GM19455 (cell line): ENCODE measurements around the gene ELN.

Source experiments
- ATAC-seq: cut with Tn5 transposase; IDR thresholded peaks from one replicate; pipeline ENCODE4 v1.9.1; 2021; ENCODE audit not compliant: unreplicated experiment

ELN gene

DNA sequence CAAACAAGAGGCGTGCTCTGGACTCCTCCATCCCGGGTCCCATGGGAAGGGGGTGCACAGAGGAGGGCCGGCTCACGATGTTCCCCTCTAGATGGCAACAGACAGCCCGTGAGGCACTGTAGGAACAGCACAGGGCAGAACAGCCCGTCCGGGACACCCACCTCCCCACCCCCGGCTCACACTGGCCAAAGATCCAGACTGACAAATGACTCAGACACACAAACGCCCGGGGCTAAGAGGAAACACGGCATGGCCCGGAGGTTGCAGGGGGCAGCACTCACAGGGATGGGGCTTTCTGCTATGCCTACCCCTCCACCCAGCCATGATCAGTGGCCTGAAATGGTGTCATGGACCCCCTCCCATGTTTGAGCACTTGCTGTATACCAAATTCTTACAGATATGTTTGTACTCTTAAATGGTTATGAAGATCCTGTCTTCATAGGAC, 4.9 kb upstream of the ELN start:
- no peak for ATAC-seq

DNA sequence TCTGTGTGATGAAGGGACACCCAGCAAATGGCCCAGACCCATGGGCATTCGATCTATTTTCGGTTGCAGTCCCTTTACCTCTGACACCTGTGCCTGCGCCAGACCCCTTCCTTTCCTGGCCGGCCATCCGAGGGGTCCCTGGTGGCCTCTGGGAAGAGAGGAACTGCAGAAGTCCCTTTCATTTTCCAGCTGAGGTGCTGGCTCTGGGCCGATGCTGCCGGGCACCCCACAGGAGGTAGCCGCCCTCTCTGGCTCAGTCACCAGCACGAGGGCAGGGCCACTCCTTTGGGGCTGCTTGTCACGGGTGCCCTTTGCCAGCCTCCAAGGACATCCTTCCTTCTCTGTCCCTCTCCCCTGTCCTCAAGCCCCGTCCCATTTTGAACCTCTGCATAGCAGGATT, 4.2 kb upstream of the ELN start:
- ATAC-seq, result no peak

DNA sequence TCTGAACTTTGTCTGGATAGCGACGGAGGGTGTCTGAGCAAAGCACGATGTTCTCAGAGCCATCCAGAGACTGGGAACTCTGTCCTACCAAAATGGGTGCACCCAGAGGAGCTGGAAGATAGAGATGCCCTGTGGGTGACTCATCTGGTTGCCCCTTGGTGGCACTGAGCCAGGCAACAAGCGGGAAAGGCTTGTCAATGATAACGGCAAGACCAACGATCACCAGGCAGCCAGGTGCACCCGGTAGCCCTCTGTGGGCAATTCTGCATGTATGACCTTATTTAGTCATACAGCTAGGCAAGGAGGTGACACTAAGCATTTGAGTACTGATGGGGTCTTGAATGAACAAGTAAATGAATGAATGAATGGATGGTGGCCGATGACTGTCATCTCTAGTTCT, 2.8 kb upstream of the ELN start:
- ATAC-seq, result no peak

DNA sequence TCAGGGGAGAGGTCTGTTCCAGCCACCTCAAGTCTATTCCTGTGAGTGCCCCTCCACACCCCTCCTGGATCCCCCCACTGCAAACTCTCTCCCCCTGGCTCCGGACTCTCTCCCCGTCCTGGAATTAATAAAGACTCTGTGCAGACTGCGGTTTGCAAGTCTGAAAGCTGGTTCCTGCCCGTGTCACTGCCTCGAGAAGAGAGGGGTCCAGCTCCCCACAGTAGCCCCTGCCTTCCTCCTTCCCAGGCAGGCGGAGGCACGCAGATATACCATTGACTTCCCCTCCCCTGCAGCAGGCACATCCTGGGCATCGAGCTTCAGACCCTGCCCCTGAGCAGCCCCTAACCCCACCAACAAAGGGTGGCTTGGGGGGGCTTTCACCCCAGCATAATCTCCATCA, 2.2 kb upstream of the ELN start:
- ATAC-seq, result no peak

DNA sequence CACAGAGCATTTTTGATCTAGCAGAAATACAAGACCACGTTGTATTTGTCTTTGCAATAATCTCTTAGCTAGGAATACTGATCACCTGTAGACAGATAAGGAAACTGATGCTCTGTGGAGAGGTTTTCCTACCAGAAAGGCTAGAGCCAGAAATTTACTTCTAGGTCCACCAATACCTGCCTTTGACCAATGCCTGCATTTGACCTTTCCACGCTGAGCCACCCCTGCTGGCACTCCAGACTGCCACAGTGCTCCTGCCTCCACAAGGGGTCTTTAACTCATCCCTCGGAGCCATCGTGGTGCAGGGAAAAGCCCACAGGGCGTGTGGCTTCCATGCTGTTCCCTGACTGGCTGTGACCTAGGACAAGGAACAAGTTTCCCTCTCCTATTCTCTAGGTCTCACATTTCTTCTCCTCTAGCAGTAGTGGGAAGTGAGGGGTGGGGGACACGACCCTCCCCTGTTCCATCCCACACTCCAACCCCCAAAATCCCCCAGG, 1.5 kb upstream of the ELN start:
- ATAC-seq, result no peak

DNA sequence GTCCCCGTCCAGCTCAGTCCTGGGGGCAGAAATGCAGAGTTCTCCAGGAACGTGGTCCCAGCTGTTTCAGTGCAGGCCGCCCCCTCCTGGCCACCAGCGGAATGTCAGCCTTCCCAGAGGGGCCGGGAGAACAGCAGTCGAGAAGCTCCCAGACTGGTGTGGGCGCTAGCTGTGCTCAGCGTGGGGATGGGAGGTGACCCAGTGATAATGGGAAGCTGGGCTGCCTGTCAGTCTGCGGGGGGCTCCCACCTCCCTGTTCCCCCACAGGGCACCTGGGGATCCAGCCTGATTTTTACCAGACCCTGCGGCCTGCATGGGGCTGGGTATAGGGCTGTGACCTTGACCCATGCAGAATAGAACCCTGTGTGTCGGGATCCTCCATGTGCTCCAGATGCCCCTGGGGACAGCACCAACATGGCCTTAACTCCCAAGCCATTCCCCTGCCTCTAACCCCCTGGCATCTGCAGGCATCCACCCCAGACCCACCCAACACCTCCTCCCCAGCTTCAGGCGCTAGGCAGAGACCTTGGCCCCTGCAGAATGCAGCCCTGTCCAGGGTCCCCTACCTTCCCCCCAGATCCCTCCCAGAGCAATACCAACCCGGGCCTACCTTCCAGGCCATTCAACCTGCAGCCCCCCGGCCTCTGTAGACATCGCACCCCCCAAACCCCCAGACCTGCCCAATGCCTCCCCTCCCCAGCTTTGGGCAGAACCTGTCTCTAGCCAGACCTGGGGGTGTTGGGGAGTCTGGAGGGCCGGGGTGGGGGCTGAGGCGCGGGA, 880 bp upstream of the ELN start:
- no peak for ATAC-seq

DNA sequence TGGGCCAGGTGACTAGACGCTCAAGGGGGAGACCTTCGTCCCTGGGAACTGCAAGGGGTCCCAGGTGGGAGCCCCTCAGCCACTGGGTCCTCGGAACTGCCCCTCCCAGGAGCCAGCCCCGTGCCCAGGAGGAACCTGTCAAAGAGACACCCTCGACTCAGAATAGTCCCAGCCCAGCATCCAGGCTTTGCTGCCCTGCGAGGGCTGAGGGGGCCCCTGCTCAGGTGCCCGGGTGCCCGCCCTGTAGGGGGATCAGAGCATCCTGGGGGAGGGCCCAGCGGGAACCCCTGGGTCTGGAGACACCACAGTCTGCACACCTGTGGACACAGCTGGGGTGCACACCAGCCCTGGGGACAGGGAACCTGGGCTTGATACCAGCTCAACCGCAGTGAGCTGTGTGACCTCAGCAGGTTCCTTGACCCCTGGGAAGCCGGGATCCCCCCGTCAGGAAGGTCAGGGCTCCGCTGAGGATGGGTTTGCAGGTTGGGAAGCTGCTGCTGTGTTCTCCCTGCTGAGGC, 407 bp downstream of the ELN start:
- ATAC-seq, result no peak

DNA sequence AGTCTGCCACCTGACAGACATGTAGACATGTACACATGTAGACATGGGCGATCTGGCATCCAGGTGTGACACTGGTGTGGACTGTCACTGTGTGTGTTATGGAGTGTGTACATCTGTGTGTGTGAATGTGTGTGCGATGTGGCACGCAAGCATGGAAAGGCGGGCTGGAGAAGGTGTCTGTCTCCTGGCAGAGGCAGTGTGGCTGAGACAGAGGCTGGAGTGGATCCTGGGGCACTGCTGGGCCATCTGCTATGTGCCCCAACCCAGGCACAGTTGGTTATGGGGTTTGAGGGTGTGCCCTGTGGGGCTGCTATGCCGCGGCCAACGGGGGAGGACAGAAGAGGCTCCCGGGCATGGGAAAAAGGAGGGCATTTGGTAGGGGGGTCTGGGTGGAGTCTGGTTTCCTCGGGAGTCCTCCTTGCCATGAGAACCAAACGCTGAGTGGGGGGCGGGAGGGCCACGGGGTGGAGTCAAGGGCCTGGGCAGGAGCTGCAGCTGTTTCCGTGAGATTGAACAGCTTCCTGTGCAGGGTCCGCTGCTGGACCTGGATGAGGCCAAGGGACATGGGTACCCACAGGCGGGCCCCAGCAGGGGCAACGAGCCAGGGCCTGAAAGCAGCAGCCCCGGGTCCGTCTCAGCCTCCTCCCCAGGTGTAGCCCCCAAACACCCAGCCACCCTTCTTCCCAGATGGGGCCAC, 1.3 kb downstream of the ELN start:
- ATAC-seq, result no peak

DNA sequence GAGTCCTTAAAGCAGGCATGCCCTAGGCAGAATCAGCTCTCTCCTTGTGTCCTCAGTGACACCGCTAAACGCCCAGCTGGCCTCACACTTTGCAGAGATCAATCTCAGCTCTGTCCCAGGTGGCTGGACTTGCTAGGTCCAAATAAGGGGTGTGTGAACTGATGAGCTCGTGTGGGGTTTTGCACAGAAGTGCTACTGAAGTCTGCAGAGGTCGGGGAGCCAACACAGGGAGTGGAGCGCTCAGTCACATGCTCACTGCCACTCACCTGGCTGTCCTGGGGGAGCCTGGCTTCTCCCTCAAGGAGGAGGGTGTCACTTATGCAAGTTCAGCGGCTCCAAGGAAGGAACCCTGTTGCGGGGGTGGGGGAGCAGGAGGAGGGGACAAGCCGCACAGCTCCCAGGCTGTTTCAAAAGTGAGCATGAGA, 2.0 kb downstream of the ELN start:
- ATAC-seq, result no peak

DNA sequence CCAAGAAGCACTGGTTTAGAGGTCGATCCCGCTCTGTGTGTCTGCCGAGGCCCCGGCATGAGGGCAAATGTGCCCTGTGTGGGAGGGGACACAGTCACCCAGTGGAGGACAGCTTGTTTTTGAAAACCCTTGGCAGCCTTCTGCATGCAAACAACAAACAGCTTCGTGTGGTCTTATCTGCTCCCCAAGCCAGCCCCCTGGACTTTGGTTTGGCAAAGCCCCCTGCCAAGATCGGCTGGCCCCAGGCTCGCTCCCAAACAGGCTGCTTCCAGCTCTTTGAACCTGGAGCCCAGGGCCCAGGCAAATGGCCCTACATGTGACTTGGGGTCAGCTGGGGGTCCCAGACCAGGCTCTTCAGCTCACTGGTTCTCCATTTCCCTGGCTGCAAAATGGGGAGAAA, 2.9 kb downstream of the ELN start:
- ATAC-seq, result no peak

DNA sequence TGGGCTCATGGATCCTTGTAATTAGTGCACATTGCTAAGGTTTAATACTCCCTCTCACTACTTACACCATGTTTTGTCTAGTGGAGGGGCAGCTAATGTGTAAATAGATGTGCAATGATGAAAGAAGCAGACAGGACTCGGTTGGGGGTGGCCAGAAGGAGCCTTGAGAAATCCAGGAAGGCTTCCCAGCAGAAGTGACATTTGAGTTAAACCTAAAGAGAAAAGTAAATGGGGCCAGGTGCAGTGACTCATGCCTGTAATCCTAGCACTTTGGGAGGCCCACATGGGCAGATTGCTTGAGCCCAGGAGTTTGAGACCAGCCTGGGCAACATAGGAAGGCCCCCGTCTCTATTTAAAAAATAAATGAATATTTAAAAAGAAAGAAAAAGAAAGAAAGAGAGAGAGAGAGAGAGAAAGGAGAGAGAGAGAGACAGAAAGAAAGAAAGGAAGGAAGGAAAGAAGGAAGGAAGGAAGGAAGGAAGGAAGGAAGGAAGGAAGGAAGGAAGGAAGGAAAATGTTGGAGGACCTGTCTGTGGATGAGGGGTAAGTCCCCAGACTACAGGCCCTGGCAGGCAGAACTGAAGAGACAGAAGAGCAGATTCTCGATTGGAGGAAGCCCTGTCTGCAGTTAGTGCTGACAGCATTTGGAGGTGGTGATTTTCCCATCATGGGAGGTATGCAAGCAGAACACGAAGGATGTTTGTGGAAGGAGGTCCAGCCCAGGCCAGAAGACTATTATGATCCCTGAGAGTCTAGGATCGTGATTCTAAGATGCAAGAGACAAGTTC, 3.6 kb downstream of the ELN start:
- no peak for ATAC-seq

DNA sequence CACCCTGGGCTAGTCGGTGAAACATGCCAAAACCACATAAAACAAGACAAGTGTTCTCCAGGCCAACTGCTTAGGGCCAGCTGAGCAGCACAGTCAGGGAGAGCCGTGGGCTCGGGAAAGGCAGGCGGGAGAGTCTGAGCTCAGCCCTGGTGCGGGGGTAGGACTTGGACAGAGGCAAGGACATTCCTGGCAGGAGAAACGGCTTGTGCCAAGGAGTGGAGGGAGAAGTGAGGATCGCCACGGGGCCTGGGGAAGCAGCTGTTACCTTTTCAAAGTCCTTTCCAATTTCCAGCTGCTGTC, 4.2 kb downstream of the ELN start:
- no peak for ATAC-seq

DNA sequence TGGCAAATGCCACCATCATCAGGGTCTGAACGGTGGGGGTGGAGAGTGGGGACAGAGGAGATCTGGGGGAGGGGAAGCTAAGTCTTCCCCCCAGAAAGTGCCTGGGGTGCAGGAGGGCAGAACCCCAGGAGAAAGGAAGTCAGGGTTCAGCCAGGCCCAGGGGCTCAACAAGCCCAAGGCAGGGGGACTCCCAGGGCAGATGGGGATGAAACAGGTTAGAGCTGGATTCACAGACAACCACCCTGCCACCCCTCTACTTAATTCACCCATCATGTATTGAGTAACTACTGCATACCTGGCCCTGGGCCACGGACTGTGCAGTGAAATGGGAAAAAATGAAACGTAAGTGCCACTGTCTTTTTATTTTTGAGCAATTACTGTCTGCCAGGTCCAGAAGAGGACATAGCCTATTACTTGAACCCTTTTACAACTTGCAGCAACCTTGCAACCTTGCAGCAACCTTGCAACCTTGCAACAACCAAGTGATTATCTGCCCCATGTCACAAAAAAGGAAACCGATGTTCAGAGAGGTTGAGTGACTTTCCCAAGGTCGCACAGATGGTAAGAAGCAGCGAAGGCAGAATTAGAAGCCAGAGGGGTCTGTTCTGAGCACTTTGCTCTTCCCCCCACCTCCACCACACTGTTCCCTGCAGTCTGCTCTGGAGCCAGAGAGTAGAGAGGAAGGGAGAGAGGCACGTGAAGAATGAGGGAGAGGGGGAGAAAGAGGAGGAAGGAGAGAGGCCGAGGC, 4.8 kb downstream of the ELN start:
- ATAC-seq, result no peak

DNA sequence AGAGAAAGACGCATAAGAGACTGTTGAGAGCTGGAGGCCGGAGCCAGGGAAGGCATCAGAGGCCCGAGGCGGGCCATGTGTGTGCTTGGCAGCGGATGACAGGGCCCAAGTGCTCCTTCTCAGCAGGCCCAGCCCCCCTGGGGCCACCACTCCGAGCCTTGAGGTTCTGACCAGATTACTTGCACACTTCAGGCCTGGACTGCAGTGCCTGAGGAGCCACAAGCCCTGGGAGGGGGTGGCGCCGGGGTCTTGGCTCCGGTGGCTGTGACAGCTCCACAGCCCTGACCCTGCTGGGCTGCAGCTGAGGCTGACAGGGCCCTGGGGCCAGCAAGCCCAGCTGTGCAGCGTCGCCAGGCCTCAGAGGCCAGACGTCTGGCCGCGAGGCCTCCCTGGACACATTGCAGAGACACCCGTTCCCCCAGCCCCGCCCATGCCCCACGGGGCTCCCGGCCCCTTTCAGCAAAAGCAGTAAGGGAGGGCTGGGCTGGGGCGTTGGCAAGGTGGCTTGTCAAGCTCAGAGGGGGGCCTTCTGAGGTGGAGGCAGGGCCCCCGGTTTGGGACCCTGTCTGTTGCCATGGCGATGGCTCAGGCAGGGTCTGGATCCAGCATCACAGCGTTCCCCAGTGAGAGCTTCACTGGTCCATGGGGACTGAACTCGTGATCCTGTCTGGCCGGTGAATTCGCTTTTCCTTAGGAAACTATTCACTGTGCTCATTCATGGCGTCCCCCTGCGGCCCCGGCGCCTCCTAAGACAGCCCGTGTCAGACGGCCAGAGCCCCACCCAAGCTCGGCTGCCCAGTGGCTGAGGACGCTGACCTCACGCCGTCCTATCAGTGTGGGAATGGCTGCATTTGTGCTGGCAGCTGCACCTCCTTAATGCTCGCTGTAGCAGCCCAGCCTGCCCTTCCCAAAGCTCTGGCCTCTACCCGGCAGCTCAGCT, 5.7 kb downstream of the ELN start:
- ATAC-seq, result no peak

DNA sequence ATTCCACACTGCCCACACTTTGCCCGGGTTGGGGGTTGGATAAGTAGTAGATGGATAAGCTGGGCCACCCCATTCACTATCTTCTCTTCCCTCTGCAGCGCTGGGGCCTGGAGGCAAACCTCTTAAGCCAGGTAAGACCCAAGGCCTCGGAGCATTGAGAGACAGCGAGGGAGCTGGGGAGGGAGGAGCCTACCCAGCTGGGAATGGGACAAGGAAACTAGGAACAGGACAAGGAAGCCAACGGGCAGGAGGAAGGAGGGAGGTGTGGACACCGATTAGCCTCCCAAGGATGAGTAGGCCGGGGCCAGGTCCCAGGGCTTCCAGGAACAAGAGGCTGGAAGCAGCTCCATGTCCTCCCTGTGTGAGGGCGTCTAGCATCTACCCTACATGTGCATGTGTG, 9.6 kb downstream of the ELN start:
- ATAC-seq, result no peak

DNA sequence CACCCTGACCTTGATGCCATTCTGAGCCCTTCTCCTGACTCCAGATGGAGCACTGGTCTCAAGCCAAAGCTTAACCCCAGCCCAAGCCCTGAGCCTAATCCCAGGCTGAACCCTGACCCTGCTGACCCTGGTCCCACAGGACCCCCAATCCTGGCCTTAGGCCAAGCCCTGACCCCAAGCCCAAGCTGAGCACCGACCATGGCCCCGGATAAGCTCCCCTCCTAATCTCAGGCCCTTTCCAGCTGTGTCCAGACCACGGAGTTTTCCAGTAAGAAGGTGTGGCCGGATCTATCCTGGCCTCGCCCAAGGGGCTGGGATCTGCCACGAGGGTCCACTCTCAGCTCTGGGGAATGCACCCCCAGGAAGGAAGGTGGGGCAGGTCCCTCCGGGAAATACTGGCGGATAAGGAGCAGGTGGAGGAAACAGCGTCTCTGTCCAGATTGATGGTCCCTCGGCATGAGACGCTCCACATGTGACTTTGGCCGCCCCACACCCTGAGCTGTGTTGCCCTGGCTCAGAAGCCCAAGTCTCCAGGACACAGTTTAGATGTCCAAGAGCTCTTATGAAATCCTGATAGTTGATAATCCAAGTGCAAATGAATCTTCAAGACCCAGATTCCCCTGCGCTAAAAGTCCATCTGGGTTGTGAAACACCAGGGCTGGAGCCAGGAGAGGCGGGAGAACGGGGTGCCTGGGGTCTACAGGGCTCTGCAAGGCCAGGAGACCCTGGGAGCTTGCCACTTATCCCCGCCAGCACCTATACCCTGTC, 10.4 kb downstream of the ELN start:
- no peak for ATAC-seq

DNA sequence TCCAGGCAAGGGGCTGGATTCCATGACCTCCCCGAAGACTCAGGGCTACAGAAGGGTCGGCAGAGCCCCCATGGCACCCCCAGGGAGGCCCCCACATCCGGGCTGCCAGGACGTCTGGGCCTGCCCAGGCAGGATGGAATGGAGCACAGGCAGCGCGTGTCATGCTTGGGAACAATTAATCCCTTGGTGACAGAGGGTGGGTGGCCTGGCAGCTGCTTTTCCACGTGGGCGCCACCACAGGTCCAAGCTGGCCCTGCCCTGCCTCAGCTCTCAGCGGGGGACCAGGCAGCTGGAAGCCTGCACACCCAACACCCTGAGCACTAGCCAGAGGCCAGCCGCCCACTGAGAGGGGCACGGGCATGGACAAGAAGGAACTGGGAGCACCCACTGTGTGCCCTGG, 11.4 kb downstream of the ELN start:
- ATAC-seq, result no peak

DNA sequence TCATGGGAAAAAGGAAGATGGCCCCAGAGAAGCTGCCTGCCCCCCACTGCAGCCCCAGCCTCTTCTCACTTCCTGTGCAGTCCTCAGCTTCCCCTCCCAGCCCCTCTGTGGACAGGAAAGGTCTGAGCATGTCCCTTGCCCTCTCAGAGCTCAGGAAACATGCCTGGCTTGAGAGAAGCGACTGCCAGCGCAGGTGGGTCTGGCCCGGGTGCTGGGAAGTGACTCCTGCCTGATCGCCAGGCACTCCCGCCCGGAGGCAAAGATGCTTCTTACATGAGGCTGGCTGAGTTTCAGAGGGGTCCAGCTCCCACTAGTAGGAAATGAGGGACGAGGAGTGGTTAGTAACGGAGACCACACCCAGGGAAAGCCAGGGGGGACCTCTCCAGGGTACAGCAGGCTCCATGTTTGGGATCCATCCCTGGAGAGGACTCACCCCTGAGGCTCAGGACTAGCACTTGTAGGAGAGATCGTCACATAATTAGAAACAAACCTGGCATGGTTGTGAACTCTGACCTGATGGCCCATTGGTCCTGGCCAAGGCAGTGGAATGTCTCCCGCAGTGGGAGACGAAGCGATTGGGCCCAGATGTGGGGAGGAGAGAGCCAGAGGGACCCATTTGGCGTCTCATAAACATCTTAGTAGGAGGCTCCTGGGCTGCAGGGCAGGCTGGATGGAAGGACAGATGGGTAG, 12.3 kb downstream of the ELN start:
- ATAC-seq, result no peak
